GM18867 (cell line): Measurements from ENCODE around the gene C6orf62.
"Not testable (repeated sequence)": the region's sequence is repeated elsewhere in the genome, so short reads cannot be mapped to it uniquely, and the experiment has no call there.

ENCODE experiments used
- ATAC-seq: cut with Tn5 transposase; IDR thresholded peaks from one replicate; pipeline ENCODE4 v1.9.1; 2021; ENCODE audit warnings: mild to moderate bottlenecking, moderate library complexity; ENCODE audit not compliant: unreplicated experiment

The C6orf62 gene

GRCh38 chr6:24668997-24669361, 50.0 kb downstream of the C6orf62 start:
- ATAC-seq = no peak

DNA sequence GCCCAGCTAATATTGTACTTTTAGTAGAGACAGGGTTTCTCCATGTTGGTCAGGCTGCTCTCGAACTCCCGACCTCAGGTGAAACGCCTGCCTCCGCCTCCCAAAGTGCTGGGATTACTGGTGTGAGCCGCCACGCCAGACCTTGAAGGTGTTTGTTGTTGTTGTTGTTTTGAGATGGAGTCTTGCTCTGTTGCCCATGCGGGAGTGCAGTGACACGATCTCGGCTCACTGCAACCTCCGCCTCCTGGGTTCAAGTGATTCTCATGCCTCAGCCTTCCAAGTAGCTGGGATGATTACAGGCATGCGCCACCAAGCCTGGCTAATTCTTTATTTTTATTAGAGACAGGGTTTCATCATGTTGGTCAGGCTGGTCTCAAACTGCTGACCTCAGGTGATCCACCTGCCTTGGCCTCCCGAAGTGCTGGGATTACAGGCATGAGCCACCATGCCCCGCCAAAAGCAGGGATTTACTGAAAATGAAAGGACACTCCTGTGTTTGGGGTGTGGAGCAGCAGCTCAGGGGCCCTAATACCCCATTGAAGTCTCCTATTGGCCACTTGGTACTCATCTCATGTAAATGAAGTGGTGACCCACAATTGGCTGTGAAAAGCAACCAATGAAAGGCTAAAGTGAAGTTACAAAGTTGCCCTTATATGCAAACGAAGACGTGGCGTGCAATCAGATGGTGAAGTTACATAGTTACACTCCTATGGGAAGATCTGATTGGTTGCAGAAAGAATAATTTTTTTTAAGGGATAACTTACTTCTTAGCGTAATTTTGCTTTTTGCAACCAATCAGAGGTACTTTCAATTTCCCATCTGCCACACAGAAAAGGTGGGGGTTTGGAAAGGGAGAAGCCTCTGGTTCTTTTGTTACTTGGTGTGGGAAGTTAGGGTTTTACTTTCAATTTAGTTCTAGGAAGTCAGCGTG, 50.6 kb downstream of the C6orf62 start:
- not testable (repeated sequence) for ATAC-seq

GRCh38 chr6:24667378-24667803, 51.6 kb downstream of the C6orf62 start:
- no peak for ATAC-seq

DNA sequence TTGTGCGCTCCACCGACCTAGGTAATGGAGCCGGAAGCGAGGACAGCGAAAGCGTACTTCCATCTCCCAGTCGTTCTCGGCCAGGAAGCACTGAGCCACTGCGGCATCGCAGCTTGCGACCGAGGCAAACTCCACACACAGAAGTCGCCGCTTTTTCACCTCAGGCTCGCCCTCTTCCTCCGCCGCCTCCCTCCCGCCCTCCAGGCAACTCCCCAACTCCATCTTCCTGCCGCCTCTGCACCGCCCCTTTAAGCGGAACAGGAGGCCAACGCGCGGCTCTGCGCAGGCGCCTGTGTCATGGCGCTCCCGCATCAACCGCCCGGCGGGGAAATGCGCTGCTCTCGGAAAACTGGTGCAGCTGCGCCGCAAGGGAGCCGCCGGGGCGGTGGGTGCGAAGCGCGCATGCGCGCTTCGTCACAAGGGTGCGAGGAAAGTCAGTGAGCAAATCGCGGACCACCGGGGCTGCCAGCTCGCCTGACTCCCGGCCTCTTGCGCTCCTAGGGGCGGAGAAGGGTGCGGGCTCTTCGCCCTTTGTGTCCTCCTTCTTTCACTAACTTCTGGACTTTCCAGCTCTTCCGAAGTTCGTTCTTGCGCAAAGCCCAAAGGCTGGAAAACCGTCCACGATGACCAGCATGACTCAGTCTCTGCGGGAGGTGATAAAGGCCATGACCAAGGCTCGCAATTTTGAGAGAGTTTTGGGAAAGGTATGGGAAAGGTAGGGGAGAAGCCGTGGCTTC, 52.1 kb downstream of the C6orf62 start, which contains the start of the genes ACOT13 and TDP2:
ACOT13 (plus strand) TSS at position 437 of the 737 bp plus-strand sequence; CDS start at position 624, 187 bp downstream.
TDP2 (minus strand) TSS at position 259 of the 737 bp plus-strand sequence; CDS start at position 222, 37 bp downstream.
- ATAC-seq = peak; percentile 94

GRCh38 chr6:24666097-24666640, 52.8 kb downstream of the C6orf62 start:
- peak; percentile 34 for ATAC-seq

GRCh38 chr6:24664046-24664987, 54.6 kb downstream of the C6orf62 start:
- ATAC-seq = no peak

DNA sequence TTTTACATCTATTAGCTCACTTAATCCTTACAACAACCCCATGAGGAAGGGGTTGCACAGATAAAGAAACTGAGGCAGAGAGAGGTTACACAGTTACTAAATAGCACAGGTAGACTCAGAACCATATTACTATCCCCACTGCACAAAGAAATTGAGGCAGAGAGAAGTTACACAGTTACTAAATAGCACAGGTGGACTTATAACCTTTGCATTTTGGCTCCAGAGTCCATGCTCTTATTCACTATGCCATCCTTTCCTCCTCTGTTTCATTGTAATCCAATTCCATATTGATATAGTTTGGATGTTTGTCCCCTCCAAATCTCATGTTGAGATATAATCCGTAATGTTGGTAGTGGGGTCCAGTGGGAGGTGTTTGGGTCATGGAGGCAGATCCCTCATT, 55.8 kb downstream of the C6orf62 start:
- ATAC-seq = no peak

DNA sequence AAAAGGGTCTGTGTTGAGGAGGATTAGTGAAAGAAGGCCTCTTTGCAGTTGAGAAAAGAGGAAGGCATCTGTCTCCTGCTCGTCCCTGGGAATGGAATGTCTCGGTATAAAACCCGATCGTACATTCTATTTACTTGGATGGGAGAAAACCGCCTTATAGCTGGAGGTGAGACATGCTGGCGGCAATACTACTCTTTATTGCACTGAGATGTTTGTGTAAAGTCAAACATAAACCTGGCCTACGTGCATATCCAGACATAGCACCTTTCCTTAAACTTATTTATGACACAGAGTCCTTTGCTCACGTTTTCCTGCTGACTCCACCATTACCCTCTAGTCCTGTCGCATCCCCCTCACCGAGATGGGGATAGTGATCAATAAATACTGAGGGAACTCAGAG, 56.7 kb downstream of the C6orf62 start:
- ATAC-seq = no peak

GRCh38 chr6:24661759-24662158, 57.2 kb downstream of the C6orf62 start:
- ATAC-seq = not testable (repeated sequence)

DNA sequence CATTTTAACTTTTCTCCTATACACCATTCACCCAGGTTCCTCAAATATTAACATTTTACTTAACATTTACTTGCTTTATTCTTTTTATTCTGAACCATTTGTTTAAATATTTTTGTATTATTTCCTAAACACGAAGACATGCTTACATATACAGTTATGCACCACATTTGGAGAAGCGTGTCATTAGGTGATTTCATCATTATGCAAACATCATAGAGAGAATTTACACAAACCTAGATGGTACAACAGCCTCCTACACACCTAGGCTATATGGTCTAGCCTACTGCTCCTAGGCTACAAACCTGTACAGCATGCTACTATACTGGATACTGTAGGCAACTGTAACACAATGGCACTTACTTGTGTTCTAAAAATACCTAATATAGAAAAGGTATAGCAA, 58.8 kb downstream of the C6orf62 start:
- no peak for ATAC-seq

GRCh38 chr6:24659561-24659960, 59.4 kb downstream of the C6orf62 start:
- ATAC-seq = no peak

- ATAC-seq = no peak
These were observed 60.1 kb downstream of the C6orf62 start for GRCh38 chr6:24658573-24659560.

DNA sequence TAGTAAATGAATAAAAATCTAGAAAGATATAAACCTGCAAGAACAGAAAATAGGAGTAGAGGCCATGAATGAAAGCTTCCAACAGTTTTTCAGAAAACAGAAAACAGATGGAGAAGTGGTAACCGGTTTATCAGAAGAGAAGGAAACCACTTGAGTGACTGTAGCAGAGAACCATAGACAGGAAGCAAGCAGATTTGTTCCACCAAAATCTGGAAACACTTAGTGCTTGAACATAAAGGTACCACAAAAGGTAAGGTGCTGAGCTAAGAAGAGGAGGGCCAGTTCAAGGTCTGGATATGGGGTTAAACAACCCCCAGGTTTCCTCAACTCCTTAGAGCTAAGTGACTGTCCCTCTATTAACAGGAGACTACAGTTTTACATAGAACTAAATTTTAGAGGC, 63.7 kb downstream of the C6orf62 start:
- no peak for ATAC-seq
